HepG2 (cell line): Measurements from ENCODE around the gene TMEM167B. TPM values are rescaled to one million over a fixed set of nuclear protein-coding genes. Genes with fewer than 3 reads are reported as not detected.

ENCODE experiments used
- BHLHE40 ChIP-seq: IDR thresholded peaks from 2 replicates; pipeline ENCODE4 v1.6.1; 2011; ENCODE audit warnings: low read length, improper control_type of control experiment
- CBFB ChIP-seq: sonication (generic); formaldehyde crosslinking; IDR thresholded peaks from 2 replicates; pipeline ENCODE4 v1.4.0; 2020; ENCODE audit warnings: missing genetic modification reagents
- GATAD2A ChIP-seq: IDR thresholded peaks from 2 replicates; pipeline ENCODE4 v1.6.1; 2016
- HMGXB3 ChIP-seq: sonication (generic); formaldehyde crosslinking; IDR thresholded peaks from 2 replicates; pipeline ENCODE4 v1.4.0; 2020; ENCODE audit warnings: missing genetic modification reagents, borderline replicate concordance
- IKZF4 ChIP-seq: sonication (generic); formaldehyde crosslinking; IDR thresholded peaks from 2 replicates; pipeline ENCODE4 v1.5.1; 2020; ENCODE audit warnings: borderline replicate concordance, mild to moderate bottlenecking, low read depth, missing genetic modification reagents; ENCODE audit errors: not compliant biosample characterization
- JUNB ChIP-seq: sonication (generic); formaldehyde crosslinking; IDR thresholded peaks from 2 replicates; pipeline ENCODE4 v1.8.0; 2022; ENCODE audit warnings: missing genetic modification reagents, mild to moderate bottlenecking, borderline replicate concordance
- KDM1A ChIP-seq: IDR thresholded peaks from 2 replicates; pipeline ENCODE4 v1.6.1; 2016; ENCODE audit warnings: missing compliant biosample characterization
- RXRA ChIP-seq: sonication (generic); formaldehyde crosslinking; IDR thresholded peaks from 2 replicates; pipeline ENCODE4 v1.5.1; 2020; ENCODE audit warnings: missing genetic modification reagents
- SOX5 ChIP-seq: IDR thresholded peaks from 2 replicates; pipeline ENCODE4 v1.6.1; 2016; ENCODE audit warnings: borderline replicate concordance
- SP140L ChIP-seq: sonication (generic); formaldehyde crosslinking; IDR thresholded peaks from 2 replicates; pipeline ENCODE4 v1.4.0; 2020; ENCODE audit warnings: missing genetic modification reagents, borderline replicate concordance
- TEAD3 ChIP-seq: optimal IDR thresholded peaks from 2 replicates; pipeline ENCODE3; 2016; ENCODE audit warnings: borderline replicate concordance
- ZNF12 ChIP-seq: sonication (generic); formaldehyde crosslinking; IDR thresholded peaks from 2 replicates; pipeline ENCODE4 v1.5.0; 2020; ENCODE audit warnings: missing genetic modification reagents
- ZNF563 ChIP-seq: sonication (generic); formaldehyde crosslinking; IDR thresholded peaks from 2 replicates; pipeline ENCODE4 v1.8.0; 2022; ENCODE audit warnings: mild to moderate bottlenecking, moderate library complexity, missing genetic modification reagents
- ZNF574 ChIP-seq: sonication (generic); formaldehyde crosslinking; IDR thresholded peaks from 2 replicates; pipeline ENCODE4 v1.4.0; 2020; ENCODE audit warnings: missing genetic modification reagents
- ZNF687 ChIP-seq: sonication (generic); formaldehyde crosslinking; IDR thresholded peaks from 2 replicates; pipeline ENCODE4 v1.5.1; 2020; ENCODE audit warnings: mild to moderate bottlenecking, missing genetic modification reagents, moderate library complexity
- ZNF784 ChIP-seq: sonication (generic); formaldehyde crosslinking; IDR thresholded peaks from 2 replicates; pipeline ENCODE4 v1.5.1; 2020; ENCODE audit warnings: missing genetic modification reagents, mild to moderate bottlenecking, borderline replicate concordance
- ZNF788 ChIP-seq: sonication (generic); formaldehyde crosslinking; IDR thresholded peaks from 2 replicates; pipeline ENCODE4 v1.5.0; 2020; ENCODE audit warnings: mild to moderate bottlenecking, missing genetic modification reagents, borderline replicate concordance
- polyA plus RNA-seq, 8 experiments: library from polyadenylated mRNA; depleted of rRNA in 3 of 8; stranded (reverse) in 7 of 8; unstranded in 1 of 8; fragments of >200 nt; fragmentation: Illumina TruSeq in 4 of 8; extraction: Trizol in 4 of 8; gene quantifications; 2 replicates each; pipeline versions ENCODE4 v1.2.1 to v1.2.3, GENCODE V29; 2011 to 2016; ENCODE audit warnings: low read depth in 4 of 8, missing spikeins in 1 of 8, mixed read lengths in 1 of 8; ENCODE audit not compliant: insufficient read depth in 1 of 8
- total RNA-seq, 5 experiments: library from RNA; depleted of rRNA; stranded (reverse); fragments of >200 nt; fragmentation: Illumina TruSeq; extraction: Trizol; gene quantifications; 2 replicates each; pipeline ENCODE4 v1.2.3, GENCODE V29; 2016; ENCODE audit warnings: low read depth in 1 of 5

TMEM167B gene
- total and polyA plus RNA-seq, 2 of the 13 experiments (the other 11 are each of a cell fraction or from before 2014, with no cell fraction given): 9.5 to 22.4 TPM

- TF ChIP-seq HMGXB3 (CRISPR knock-in tag): peak; percentile 36; the same call in 1 of the 2 replicates
- no peak for TF ChIP-seq SOX5 (CRISPR knock-in tag)
- TF ChIP-seq ZNF788 (CRISPR knock-in tag): no peak
- TF ChIP-seq SP140L: 0 out of 2 replicates have a peak, but pooled peaks have one; percentile 37
- TF ChIP-seq KDM1A (CRISPR knock-in tag): 0 out of 2 replicates have a peak, but pooled peaks have one; percentile 51
- TF ChIP-seq BHLHE40: no peak
- no peak for TF ChIP-seq JUNB (CRISPR knock-in tag)
- no peak for TF ChIP-seq GATAD2A (CRISPR knock-in tag)
- no peak for TF ChIP-seq ZNF784 (CRISPR knock-in tag)
- TF ChIP-seq RXRA (CRISPR knock-in tag): 0 out of 2 replicates have a peak, but pooled peaks have one; percentile 35
- peak; percentile 84 for TF ChIP-seq TEAD3 (CRISPR knock-in tag)
- no peak for TF ChIP-seq IKZF4 (CRISPR knock-in tag)
- peak; percentile 72; the same call in 1 of the 2 replicates for TF ChIP-seq CBFB
- peak; percentile 80 for TF ChIP-seq ZNF574 (CRISPR knock-in tag)
- TF ChIP-seq ZNF12: 0 out of 2 replicates have a peak, but pooled peaks have one; percentile 34
- peak; percentile 63 for TF ChIP-seq ZNF687 (CRISPR knock-in tag)
- no peak for TF ChIP-seq ZNF563
- TF ChIP-seq, all 625 proteins: peak for 69
Observed at GRCh38 chr1:109112652-109113285, 22.2 kb downstream of the TMEM167B start (continued).
